Muscle of back (tissue), 11 donors: Measurements from ENCODE around the gene CDKN2D. TPM values are rescaled to one million over a fixed set of nuclear protein-coding genes. Genes with fewer than 3 reads are reported as not detected.
"Not testable (repeated sequence)": the region's sequence is repeated elsewhere in the genome, so short reads cannot be mapped to it uniquely, and the experiment has no call there.

Experiments
- DNase-seq, 3 donors: peaks; one replicate each; pipeline versions ENCODE4 v3.0.0 to v3.0.0-alpha.2; 2013
- polyA plus RNA-seq, 10 donors: library from polyadenylated mRNA; unstranded; fragments of 120-200 nt; gene quantifications; one replicate each; pipeline ENCODE4 v1.2.1, GENCODE V29; 2013; ENCODE audit not compliant: insufficient read length in 10 of 10

The CDKN2D gene
- polyA plus RNA-seq, 10 donors: 13.6 to 22.3 (median 15.5) TPM

- DNase-seq: no peak
These were observed 15.6 kb downstream of the CDKN2D start for GRCh38 chr19:10553087-10553667.

GRCh38 chr19:10552510-10553053, 16.2 kb downstream of the CDKN2D start:
- no peak for DNase-seq

- DNase-seq: no peak
These were observed 17.0 kb downstream of the CDKN2D start for GRCh38 chr19:10551698-10552301.

GRCh38 chr19:10551006-10551405, 17.8 kb downstream of the CDKN2D start:
- DNase-seq: not testable (repeated sequence)

- DNase-seq: no peak
These were observed 18.4 kb downstream of the CDKN2D start for GRCh38 chr19:10550336-10550735.

- DNase-seq: no peak
These were observed 19.0 kb downstream of the CDKN2D start for GRCh38 chr19:10549733-10550132.

GRCh38 chr19:10548746-10549276, 20.0 kb downstream of the CDKN2D start:
- DNase-seq: no peak

GRCh38 chr19:10546817-10547216, 22.0 kb downstream of the CDKN2D start:
- no peak for DNase-seq

GRCh38 chr19:10544753-10545251, 24.0 kb downstream of the CDKN2D start:
- no peak for DNase-seq

- DNase-seq: peak in 1 of 3 donors; percentile 36
These were observed 24.5 kb downstream of the CDKN2D start for GRCh38 chr19:10544242-10544752.

- DNase-seq: peak; percentile 60 to 90 (median 75)
These were observed 25.1 kb downstream of the CDKN2D start, which contains the start of gene ATG4D for GRCh38 chr19:10543420-10544241. ATG4D (plus strand) TSS chr19:10543904; CDS start chr19:10544091, 187 bp downstream.

GRCh38 chr19:10543059-10543419, 25.7 kb downstream of the CDKN2D start:
- no peak for DNase-seq

- not testable (repeated sequence) for DNase-seq
These were observed 29.8 kb downstream of the CDKN2D start for GRCh38 chr19:10539016-10539415.

GRCh38 chr19:10538204-10538983, 30.4 kb downstream of the CDKN2D start:
- DNase-seq: no peak

- DNase-seq: no peak
These were observed 31.1 kb downstream of the CDKN2D start for GRCh38 chr19:10537668-10538067.

GRCh38 chr19:10535613-10536012, 33.2 kb downstream of the CDKN2D start:
- no peak for DNase-seq

- peak in 1 of 3 donors; percentile 70 for DNase-seq
These were observed 35.0 kb downstream of the CDKN2D start for GRCh38 chr19:10533646-10534386.

- no peak for DNase-seq
These were observed 36.3 kb downstream of the CDKN2D start for GRCh38 chr19:10532457-10532856.

GRCh38 chr19:10526887-10527286, 41.9 kb downstream of the CDKN2D start:
- DNase-seq: not testable (repeated sequence)

- no peak for DNase-seq
These were observed 43.1 kb downstream of the CDKN2D start for GRCh38 chr19:10525636-10526035.
